HG02938 (cell line): Measurements from ENCODE around the gene AP5B1.

ENCODE experiments used
- ATAC-seq: cut with Tn5 transposase; IDR thresholded peaks from one replicate; pipeline ENCODE4 v1.9.1; 2021; ENCODE audit warnings: mild to moderate bottlenecking, moderate library complexity; ENCODE audit not compliant: unreplicated experiment

Gene AP5B1

GRCh38 chr11:65780770-65781151, at the start of gene AP5B1:
Gene AP5B1 (minus strand): TSS chr11:65780976. CDS start chr11:65780591, 385 bp downstream.
- ATAC-seq, result peak; percentile 48

DNA sequence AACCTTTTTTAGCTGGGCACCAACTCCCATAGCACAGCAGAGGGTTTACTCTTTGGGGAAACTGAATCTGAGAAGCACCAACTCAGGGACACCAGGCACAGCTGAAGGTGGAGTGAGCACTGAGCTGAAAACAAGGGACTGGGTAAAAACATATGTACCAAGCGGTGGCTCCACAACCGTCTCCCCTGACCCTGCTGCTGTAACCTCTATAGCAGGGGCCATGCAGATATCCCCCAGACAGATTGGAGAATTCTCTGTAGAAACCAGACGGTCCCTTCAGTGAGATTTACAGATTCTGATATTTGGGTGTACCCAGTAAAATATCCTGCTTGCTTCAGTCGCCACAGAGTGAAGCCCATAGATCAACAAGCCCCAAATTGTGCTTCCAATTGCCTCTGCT, 48.7 kb upstream of the AP5B1 start:
- no peak for ATAC-seq

DNA sequence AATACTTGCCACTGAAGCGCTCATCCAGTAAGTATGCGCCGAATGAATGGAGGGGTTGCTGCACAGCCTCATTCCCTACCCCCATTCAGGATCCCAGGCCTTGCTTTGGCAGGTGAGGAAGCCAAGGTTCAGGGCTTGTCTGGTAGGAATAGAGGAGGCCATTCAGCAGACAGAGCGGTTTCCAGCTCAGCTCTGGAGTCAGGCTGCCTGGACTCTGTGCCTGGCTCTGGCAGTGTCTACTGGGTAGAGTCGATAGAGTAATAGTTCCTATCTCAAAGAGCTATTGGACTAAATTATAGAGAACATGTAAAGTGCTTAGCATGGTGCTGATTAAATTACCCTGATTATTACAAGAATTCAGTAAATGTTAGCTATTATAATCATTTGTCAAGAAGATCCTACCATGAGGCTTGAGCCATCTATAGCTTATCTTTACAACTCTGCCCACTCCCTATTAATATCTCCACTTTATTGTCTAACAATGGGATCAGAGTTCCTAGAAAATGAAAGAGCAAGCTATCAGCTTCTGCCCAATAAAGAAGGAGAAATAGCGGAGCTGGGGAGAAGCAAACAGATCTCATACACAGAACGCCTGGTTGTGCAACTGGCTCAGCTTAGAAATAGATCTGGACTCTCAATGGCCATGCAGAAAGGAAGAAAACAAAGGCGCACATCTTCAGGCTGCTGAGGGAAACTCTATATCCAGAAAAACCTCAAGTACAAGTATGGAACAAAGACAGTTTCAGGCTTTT, 46.4 kb upstream of the AP5B1 start:
- no peak for ATAC-seq

GRCh38 chr11:65822776-65823528, 42.2 kb upstream of the AP5B1 start:
- ATAC-seq, result no peak

DNA sequence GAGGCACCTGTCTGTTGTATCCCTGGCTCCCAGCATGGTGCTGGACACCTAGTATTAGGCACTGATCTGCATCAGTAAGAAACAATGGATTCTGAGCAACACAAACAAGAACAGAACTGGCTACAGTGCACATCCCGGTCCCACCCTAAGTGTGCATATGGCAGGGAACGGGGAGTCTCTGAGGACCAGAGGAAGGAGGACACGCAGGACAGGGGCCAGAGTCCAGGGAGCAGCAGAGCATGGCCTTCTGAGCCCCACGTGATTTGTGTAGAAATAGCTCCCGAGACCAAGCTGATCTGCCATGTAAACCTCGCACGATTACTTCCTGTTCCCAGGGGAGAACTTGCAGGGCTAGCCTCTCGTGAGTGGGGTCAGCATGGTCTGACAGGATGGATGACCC, 40.3 kb upstream of the AP5B1 start:
- ATAC-seq, result no peak

DNA sequence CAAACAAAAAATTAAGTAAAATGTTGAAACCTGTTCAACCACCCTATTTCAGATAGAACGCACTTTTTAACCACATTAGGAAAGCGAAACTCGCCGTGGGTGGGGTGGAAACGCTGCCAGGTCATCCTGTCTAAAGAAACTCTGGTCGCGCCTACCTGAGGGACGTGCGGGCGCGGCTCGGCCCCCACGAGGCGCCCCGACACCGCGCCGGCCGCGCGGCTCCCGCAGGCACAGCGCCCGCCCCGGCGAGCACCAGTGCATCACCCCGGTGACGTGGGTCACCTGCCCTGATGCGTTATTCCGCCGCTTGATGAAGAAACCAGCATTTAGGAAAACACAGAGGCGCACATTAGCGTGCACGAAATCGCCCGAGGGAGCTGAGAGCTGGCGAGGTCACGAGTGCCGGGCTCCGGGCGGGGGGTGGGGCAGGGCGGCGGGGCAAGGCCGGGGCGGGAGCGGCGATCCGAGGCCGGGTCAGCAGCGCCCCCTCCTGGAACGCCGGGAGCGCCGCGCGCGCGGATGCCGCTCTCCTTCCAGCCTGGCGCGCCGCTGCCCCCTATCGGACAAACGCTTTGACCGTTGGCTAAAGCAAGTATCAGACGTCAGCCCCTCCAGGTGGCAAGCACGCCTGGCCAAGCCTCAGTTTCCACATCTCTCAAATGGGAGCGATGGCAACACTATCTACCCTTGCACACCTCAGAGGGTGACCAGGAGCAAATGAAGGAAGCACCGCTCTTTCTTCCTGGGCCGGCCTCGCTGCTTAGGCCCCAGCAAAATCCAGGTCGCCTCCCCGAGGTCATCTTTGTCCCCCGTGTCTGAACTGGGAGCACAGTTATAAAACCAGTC, 37.3 kb upstream of the AP5B1 start:
- peak; percentile 68 for ATAC-seq

DNA sequence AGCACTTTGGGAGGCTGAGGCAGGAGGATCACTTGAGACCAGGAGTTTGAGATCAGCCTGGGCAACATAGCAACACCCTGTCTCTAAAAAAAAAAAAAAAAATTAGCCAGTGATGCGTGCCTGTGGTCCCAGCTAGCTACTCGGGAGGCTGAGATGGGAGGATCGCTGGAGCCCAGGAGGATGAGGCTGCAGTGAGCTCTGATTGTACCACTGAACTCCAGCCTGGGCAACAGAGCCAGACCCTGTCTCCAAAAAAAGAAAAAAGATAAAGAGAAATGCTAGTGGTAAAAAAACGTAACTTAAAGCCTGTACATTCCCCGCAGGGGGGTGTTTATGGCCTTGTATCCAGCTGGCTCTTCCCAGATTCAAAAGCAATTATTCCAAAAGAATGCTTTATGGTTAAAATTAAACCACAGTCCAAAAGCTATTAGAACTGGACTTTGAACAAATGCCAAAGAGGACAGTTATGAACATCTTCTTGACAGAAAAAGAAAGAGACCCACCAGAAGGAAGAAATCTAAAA, 36.6 kb upstream of the AP5B1 start:
- no peak for ATAC-seq

DNA sequence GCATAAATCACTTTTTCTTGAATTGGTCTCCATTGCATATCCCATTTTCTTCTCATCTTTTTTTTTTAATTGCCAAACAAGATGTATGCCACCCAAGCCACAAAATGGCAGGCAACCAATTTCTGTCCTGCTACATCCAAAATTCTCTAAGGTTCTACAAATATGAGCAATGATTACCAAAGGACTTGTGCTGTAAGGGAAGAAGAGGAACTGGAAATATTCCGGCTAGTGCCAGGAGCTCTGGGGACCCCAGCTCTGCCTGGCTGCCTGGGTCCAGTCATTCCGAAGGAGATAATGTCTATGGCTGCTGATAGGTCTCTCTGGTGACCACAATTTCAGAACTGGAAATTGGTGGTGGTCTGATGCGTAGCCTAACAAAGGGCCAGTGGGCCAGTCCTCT, 35.9 kb upstream of the AP5B1 start:
- no peak for ATAC-seq

- ATAC-seq, result no peak
Observed at GRCh38 chr11:65814986-65815565, 34.3 kb upstream of the AP5B1 start.

GRCh38 chr11:65814131-65814985, 33.6 kb upstream of the AP5B1 start:
- no peak for ATAC-seq

- no peak for ATAC-seq
Observed at GRCh38 chr11:65811764-65812475, 31.1 kb upstream of the AP5B1 start.

DNA sequence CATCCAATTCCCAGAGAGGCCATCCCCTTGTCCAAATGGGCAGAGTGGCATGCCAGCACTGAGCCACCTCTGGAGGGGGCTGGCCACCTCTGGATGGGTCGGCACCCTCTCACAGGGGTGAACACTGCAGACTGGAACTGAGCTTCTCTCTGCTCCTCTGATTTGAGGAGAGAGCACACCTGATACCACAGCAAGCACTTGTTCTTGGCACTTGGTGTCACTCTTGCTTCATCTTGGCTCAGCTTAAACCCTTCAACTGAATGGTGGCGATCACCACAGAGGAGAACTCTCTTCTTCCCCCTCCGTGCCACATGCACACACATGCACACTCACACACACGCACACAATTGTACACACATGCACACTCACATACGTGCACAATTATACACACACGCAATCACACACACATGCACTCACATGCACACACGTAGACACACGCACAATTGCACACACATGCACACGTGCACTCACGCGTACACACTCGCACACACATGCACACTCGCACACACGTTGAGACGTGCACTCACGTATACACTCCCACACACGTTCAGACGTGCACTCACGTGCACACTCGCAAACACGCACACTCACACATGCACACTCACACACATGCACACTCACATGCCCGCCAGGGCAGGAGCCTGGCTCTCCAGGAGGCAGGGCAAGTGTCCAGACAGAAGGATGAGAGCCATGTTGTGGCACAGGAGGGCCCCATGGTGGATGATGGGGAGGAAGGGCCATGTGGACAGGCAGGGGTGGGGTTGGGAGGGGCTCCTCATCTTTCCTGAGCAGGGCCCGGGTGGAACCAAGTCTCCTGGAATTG, 29.5 kb upstream of the AP5B1 start:
- no peak for ATAC-seq

- ATAC-seq, result no peak
Observed at GRCh38 chr11:65809496-65809895, 28.7 kb upstream of the AP5B1 start.

DNA sequence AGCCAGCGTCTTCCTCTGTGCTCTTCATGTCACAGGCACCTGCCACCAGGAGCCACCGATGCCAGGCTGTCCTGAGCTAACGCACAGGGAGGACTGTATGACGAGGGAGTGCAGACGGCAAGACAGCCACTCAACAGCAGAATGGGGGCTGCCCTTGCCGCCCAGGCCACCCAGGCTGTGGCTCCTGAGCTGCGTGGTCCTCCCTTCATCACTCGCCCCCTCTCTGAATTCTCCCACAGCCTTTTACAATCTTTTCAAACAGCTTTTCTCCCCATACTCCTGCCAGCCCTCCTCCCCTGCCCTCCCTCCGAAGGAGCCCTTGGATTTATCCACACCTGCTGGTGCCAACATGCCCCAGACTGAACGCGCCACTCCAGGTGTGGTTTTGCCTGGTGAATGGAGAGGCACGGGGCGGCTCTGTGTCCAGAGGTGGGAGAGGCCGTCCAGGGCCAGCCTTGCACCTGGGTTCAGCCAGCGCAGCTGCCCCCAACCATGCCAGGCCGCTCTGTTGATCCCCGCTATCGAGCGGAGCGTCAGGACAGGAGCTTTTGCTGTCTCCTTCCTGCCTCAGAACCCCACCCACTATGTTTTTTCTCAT, 28.1 kb upstream of the AP5B1 start:
- ATAC-seq, result no peak

- no peak for ATAC-seq
Observed at GRCh38 chr11:65806979-65807378, 26.2 kb upstream of the AP5B1 start.

- ATAC-seq, result no peak
Observed at GRCh38 chr11:65803797-65804492, 23.2 kb upstream of the AP5B1 start.

DNA sequence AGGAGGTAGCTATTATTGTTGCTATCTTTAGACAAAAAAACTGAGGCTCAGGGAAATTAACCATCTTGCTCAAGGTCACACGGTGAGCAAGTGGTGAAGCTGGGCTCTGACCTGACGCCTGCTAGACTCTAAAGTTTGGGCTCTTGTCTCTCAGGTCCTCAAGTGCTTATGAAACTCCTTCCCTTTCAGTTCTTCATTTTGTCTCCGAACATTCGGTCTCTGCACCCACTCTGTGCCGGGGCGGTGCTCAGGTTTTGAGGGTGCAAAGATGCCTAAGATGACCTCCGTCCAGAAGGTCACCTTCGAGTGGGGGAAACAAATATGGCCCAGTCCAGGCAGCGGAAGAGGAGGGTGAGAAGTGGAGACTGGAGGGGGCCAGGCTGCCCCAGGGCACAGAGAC, 22.1 kb upstream of the AP5B1 start:
- no peak for ATAC-seq
